ENCODE measurements around the gene SUGCT. TPM values are rescaled to one million over a fixed set of nuclear protein-coding genes. Genes with fewer than 3 reads are reported as not detected.

Gene SUGCT
- total RNA-seq, 3 donors from 2014 or later (not counting 1 experiment from before 2014, with no cell fraction given), result 0.40 to 0.59 TPM; not detected in 1

GRCh38 chr7:40697653-40698052, 562.8 kb downstream of the SUGCT start:
- Mint-ChIP-seq H3K36me3 (no peaks in the 10 kb centered on the region), H3K4me3 (no peak overlapping the region), H3K9me3 (no peaks in the 10 kb centered on the region), H3K4me1 (no peaks in the 10 kb centered on the region), H3K27me3 (ENCODE audit: low read depth in 2 of 2) (no peaks in the 10 kb centered on the region), H3K27ac (no peak overlapping the region)
- Histone ChIP-seq H3K9me3 (ENCODE audit: control insufficient read depth, insufficient read depth, low read length) (no peaks in the 10 kb centered on the region), H3K4me3 (ENCODE audit: low read length) (no peak overlapping the region), H3K27ac (ENCODE audit: low read length) (no peak overlapping the region), H3K4me1 (ENCODE audit: control insufficient read depth, insufficient read depth, low read length) (no peaks in the 10 kb centered on the region), H3K36me3 (ENCODE audit: control insufficient read depth, insufficient read depth, low read length) (no peaks in the 10 kb centered on the region), H3K27me3 (ENCODE audit: control insufficient read depth, insufficient read depth, low read length) (no peaks in the 10 kb centered on the region)
- no peak for TF ChIP-seq CTCF (IDR thresholded peaks at IDR 0.05)
- intact Hi-C loops (cut with micrococcal nuclease), result no loop called here
- DNase-seq (no peak), ATAC-seq (no peak)
- WGBS (ENCODE audit: insufficient coverage), result 82% methylated on average over 4 of the region's 4 CpGs

- intact Hi-C loops (cut with micrococcal nuclease), result no loop called here
- no peak overlapping the region for H3K27ac ChIP-seq (ENCODE audit: low read length)
- Mint-ChIP-seq H3K4me1 (no peaks in the 10 kb centered on the region), H3K4me3 (no peak overlapping the region), H3K27me3 (ENCODE audit: low read depth in 2 of 2) (no peaks in the 10 kb centered on the region), H3K9me3 (no peaks in the 10 kb centered on the region), H3K27ac (no peak overlapping the region), H3K36me3 (no peaks in the 10 kb centered on the region)
- ATAC-seq (no peak), DNase-seq (no peak)
- H3K4me3 ChIP-seq (ENCODE audit: low read length), result no peak overlapping the region
- no peaks in the 10 kb centered on the region for H3K9me3 ChIP-seq (ENCODE audit: control insufficient read depth, insufficient read depth, low read length)
- no peaks in the 10 kb centered on the region for H3K27me3 ChIP-seq (ENCODE audit: control insufficient read depth, insufficient read depth, low read length)
- no peaks in the 10 kb centered on the region for H3K36me3 ChIP-seq (ENCODE audit: control insufficient read depth, insufficient read depth, low read length)
- no peak for TF ChIP-seq CTCF (IDR thresholded peaks at IDR 0.05)
- WGBS (ENCODE audit: insufficient coverage), result 83% methylated on average over 5 of the region's 6 CpGs
- H3K4me1 ChIP-seq (ENCODE audit: control insufficient read depth, insufficient read depth, low read length), result no peaks in the 10 kb centered on the region
Observed at GRCh38 chr7:40698214-40698920, 563.6 kb downstream of the SUGCT start.

- Mint-ChIP-seq H3K4me3 (no peak overlapping the region), H3K4me1 (no peaks in the 10 kb centered on the region), H3K27ac (no peak overlapping the region), H3K36me3 (no peaks in the 10 kb centered on the region), H3K9me3 (no peaks in the 10 kb centered on the region), H3K27me3 (ENCODE audit: low read depth in 2 of 2) (no peaks in the 10 kb centered on the region)
- Histone ChIP-seq H3K4me1 (ENCODE audit: control insufficient read depth, insufficient read depth, low read length) (no peaks in the 10 kb centered on the region), H3K27me3 (ENCODE audit: control insufficient read depth, insufficient read depth, low read length) (no peaks in the 10 kb centered on the region), H3K9me3 (ENCODE audit: control insufficient read depth, insufficient read depth, low read length) (no peaks in the 10 kb centered on the region), H3K36me3 (ENCODE audit: control insufficient read depth, insufficient read depth, low read length) (no peaks in the 10 kb centered on the region), H3K27ac (ENCODE audit: low read length) (no peak overlapping the region), H3K4me3 (ENCODE audit: low read length) (no peak overlapping the region)
- no peak for TF ChIP-seq CTCF (IDR thresholded peaks at IDR 0.05)
- intact Hi-C loops (cut with micrococcal nuclease), result no loop called here
- no peak for DNase-seq
- 86% methylated on average over 1 of the region's 1 CpG for WGBS (ENCODE audit: insufficient coverage)
- ATAC-seq, result no peak
Observed at GRCh38 chr7:40698921-40699260, 564.1 kb downstream of the SUGCT start.
